K562 (cell line): ENCODE results near the gene KIF12. TPM values are rescaled to one million over a fixed set of nuclear protein-coding genes. Genes with fewer than 3 reads are reported as not detected.

Source experiments
- ATAC-seq: fragments of 200-7000 bp; cut with Tn5 transposase; 3 replicates; pipeline ENCODE4 v1.9.1; 2020; ENCODE audit warnings: moderate library complexity
- BruUV-seq: library from RNA; stranded (reverse); fragments of 400-500 nt; replicated peaks from 2 replicates; lab custom pipeline; 2021; lab: Mats Ljungman, UMichigan
- CTCF ChIA-PET: fragments of 300-600 bp; formaldehyde crosslinking; extraction: SDS; loops from one replicate; lab custom pipeline; 2021; ENCODE audit warnings: low intra/inter-chr PET ratio; lab: Yijun Ruan, JAX
- POLR2A ChIA-PET: fragments of 300-600, 350-650 bp; sonication (Branson Sonifier 250); formaldehyde crosslinking; extraction: SDS; loops from one replicate; lab custom pipeline; 2021; ENCODE audit warnings: antibody characterized with exemption, inconsistent platforms; lab: Yijun Ruan, JAX
- DNase-seq, 4 experiments: peaks; one replicate each; pipeline versions ENCODE4 v3.0.0 to v3.0.0-alpha.2; 2011 to 2018; ENCODE audit warnings: low spot score in 3 of 4, mixed read lengths in 3 of 4; ENCODE audit errors: extremely low read depth in 1 of 4
- FAIRE-seq: peaks from 2 replicates; lab custom pipeline; 2011; peaks lifted over from hg19 to GRCh38; lab: Jason Lieb, UNC
- H2AFZ ChIP-seq: 2 replicates; pipeline ENCODE4 v1.6.0; 2011; ENCODE audit warnings: low read depth, low read length, control low read depth, inconsistent platforms
- H3K27ac ChIP-seq: fragments of 200-600 bp; 3 replicates; pipeline ENCODE4 v1.8.0; 2011; ENCODE audit warnings: low read depth, mild to moderate bottlenecking, control low read depth, inconsistent platforms, low read length, moderate library complexity, mixed read lengths; ENCODE audit errors: extremely low read depth
- H3K27me3 ChIP-seq, 2 experiments: fragments of 300-600 bp in 1 of 2; 2 replicates in 1 of 2; 3 replicates in 1 of 2; pipeline versions ENCODE4 v1.6.0 to v1.8.0; 2011; ENCODE audit warnings: inconsistent platforms in 2 of 2, low read length in 2 of 2, mild to moderate bottlenecking in 1 of 2, mixed read lengths in 1 of 2, moderate library complexity in 1 of 2; ENCODE audit not compliant: control insufficient read depth in 2 of 2, insufficient read depth in 2 of 2
- H3K36me3 ChIP-seq: fragments of 300-600 bp; 3 replicates; pipeline ENCODE4 v1.8.0; 2011; ENCODE audit warnings: mild to moderate bottlenecking, low read length, inconsistent platforms; ENCODE audit not compliant: control insufficient read depth, insufficient read depth
- H3K4me1 ChIP-seq, 2 experiments: fragments of 200-600 bp in 1 of 2; replicated peaks in 1 of 2; 2 replicates in 1 of 2; 3 replicates in 1 of 2; pipeline versions ENCODE4 v1.5.1 to v1.8.0; 2011; ENCODE audit warnings: inconsistent platforms in 2 of 2, low read length in 2 of 2, mild to moderate bottlenecking in 1 of 2, mixed read lengths in 1 of 2, moderate library complexity in 1 of 2; ENCODE audit not compliant: control insufficient read depth in 2 of 2, insufficient read depth in 2 of 2
- H3K4me2 ChIP-seq: 2 replicates; pipeline ENCODE4 v1.6.1; 2011; ENCODE audit warnings: low read length, control low read depth, inconsistent platforms, mixed read lengths; ENCODE audit not compliant: insufficient read depth
- H3K4me3 ChIP-seq: fragments of 200-600 bp; sonication (generic), shearing (Covaris generic); 2 replicates; pipeline ENCODE4 v1.5.1; 2016; ENCODE audit warnings: control low read depth, inconsistent platforms
- H3K79me2 ChIP-seq: fragments of 200-600 bp; 3 replicates; pipeline ENCODE4 v1.8.0; 2011; ENCODE audit warnings: low read length, inconsistent platforms; ENCODE audit not compliant: control insufficient read depth, insufficient read depth
- H3K9ac ChIP-seq, 2 experiments: 2 replicates each; pipeline versions ENCODE4 v1.6.0 to v1.6.1; 2011; ENCODE audit warnings: low read depth in 2 of 2, low read length in 2 of 2, control low read depth in 1 of 2, inconsistent platforms in 1 of 2, mild to moderate bottlenecking in 1 of 2, mixed read lengths in 1 of 2; ENCODE audit not compliant: insufficient read depth in 1 of 2
- H3K9me1 ChIP-seq: one replicate; pipeline ENCODE4 v1.6.0; 2011; ENCODE audit warnings: inconsistent platforms, mild to moderate bottlenecking, low read length, moderate library complexity; ENCODE audit not compliant: control insufficient read depth, insufficient read depth
- H3K9me3 ChIP-seq: replicated peaks from 2 replicates; pipeline ENCODE4 v1.5.1; 2011; ENCODE audit warnings: low read depth, low read length, inconsistent platforms; ENCODE audit not compliant: control insufficient read depth, insufficient read depth
- H4K20me1 ChIP-seq: replicated peaks from 2 replicates; pipeline ENCODE4 v1.6.1; 2011; ENCODE audit warnings: low read length, inconsistent platforms, mixed read lengths; ENCODE audit not compliant: control insufficient read depth, insufficient read depth
- ASH1L ChIP-seq: fragments of 450-650 bp; IDR thresholded peaks from 2 replicates; pipeline ENCODE4 v1.6.1; 2018; ENCODE audit warnings: borderline replicate concordance, mild to moderate bottlenecking, low read depth; ENCODE audit not compliant: partially characterized antibody
- EP300 ChIP-seq: IDR thresholded peaks from 2 replicates; pipeline ENCODE4 v1.6.1; 2012; ENCODE audit warnings: low read length, improper control_type of control experiment
- L3MBTL2 ChIP-seq: fragments of 450-650 bp; IDR thresholded peaks from 2 replicates; pipeline ENCODE4 v1.6.1; 2016; ENCODE audit warnings: mild to moderate bottlenecking, moderate library complexity
- STAG1 ChIP-seq: sonication (generic); formaldehyde crosslinking; IDR thresholded peaks from 2 replicates; pipeline ENCODE4 v1.5.0; 2020; ENCODE audit warnings: missing genetic modification reagents, borderline replicate concordance
- ZFP1 ChIP-seq: fragments of 450-650 bp; formaldehyde crosslinking; IDR thresholded peaks from 2 replicates; pipeline ENCODE4 v1.4.0; 2020; ENCODE audit warnings: mild to moderate bottlenecking, mixed read lengths
- ZKSCAN1 ChIP-seq: fragments of 150-350 bp; IDR thresholded peaks from 2 replicates; pipeline ENCODE4 v1.6.1; 2016; ENCODE audit warnings: low read depth, low read length
- ZNF354B ChIP-seq: fragments of 250-450 bp; sonication (Bioruptor Pico); IDR thresholded peaks from 2 replicates; pipeline ENCODE4 v1.4.0; 2020
- ZNF764 ChIP-seq: fragments of 250-450 bp; sonication (Bioruptor Pico); IDR thresholded peaks from 2 replicates; pipeline ENCODE4 v1.4.0; 2020; ENCODE audit warnings: low read depth, mild to moderate bottlenecking, moderate library complexity
- WGBS: fragments of 100-300 bp; shearing (Covaris generic); methylation state at CpG from one replicate; pipeline ENCODE4 v1.1.6; 2016; ENCODE audit warnings: low coverage, mixed read lengths; ENCODE audit not compliant: insufficient coverage; ENCODE audit errors: missing lambda C conversion rate; 5-methylcytosine and 5-hydroxymethylcytosine counted together
- in situ Hi-C: fragments of 300-500 bp; cut with MboI; formaldehyde crosslinking; loops from 4 replicates; pipeline ENCODE4 v1.15.0; 2018; ENCODE audit warnings: inconsistent platforms, mixed read lengths
- intact Hi-C: fragments of 100-400 bp; cut with micrococcal nuclease; formaldehyde crosslinking; loops from 2 replicates; pipeline ENCODE4 v1.14.2; 2022
- polyA plus RNA-seq, 8 experiments: library from polyadenylated mRNA; depleted of rRNA in 4 of 8; stranded (reverse) in 5 of 8; unstranded in 3 of 8; fragments of >200 nt; fragmentation: Nextera tagmentation in 2 of 8; fragmentation: Illumina TruSeq in 1 of 8; extraction: Ambion mirVana in 2 of 8; extraction: Trizol in 1 of 8; gene quantifications; 2 replicates each; pipeline versions ENCODE4 v1.2.1 to v1.2.3, GENCODE V29; 2011 to 2014; ENCODE audit warnings: inconsistent platforms in 1 of 8, missing spikeins in 1 of 8
- total RNA-seq, 7 experiments: library from RNA; depleted of rRNA in 6 of 7; stranded (reverse); fragments of >200 nt in 6 of 7; fragmentation: Illumina TruSeq in 2 of 7; extraction: Trizol in 2 of 7; gene quantifications; 2 replicates each; pipeline versions ENCODE4 v1.2.1 to v1.2.3, GENCODE V29; 2011 to 2021; ENCODE audit warnings: low replicate concordance in 1 of 7
- TF ChIP-seq, protein P1 (sequence below), 2 experiments: IDR thresholded peaks; 2 replicates each; pipeline ENCODE4 v1.6.1; 2011; ENCODE audit warnings: borderline replicate concordance in 1 of 2, control low read depth in 1 of 2, low read depth in 1 of 2, low read length in 1 of 2, mild to moderate bottlenecking in 1 of 2, mixed read lengths in 1 of 2, moderate library complexity in 1 of 2; ENCODE audit not compliant: insufficient read depth in 1 of 2, insufficient read length in 1 of 2, poor library complexity in 1 of 2, severe bottlenecking in 1 of 2; ENCODE audit errors: extremely low read depth in 1 of 2
- TF ChIP-seq, protein P2 (sequence below): fragments of 450-650 bp; formaldehyde crosslinking; conservative IDR thresholded peaks from 2 replicates; pipeline ENCODE4 v1.4.0; 2022; ENCODE audit warnings: mild to moderate bottlenecking, missing genetic modification characterization
- TF ChIP-seq, protein P3 (sequence below): IDR thresholded peaks from 2 replicates; pipeline ENCODE4 v1.6.1; 2011; ENCODE audit warnings: borderline replicate concordance, low read depth, mild to moderate bottlenecking, moderate library complexity, low read length; ENCODE audit not compliant: insufficient read depth, poor library complexity, severe bottlenecking

KIF12 gene
- total and polyA plus RNA-seq, 9 of the 15 experiments (the other 6 are each of a cell fraction or from before 2014, with no cell fraction given), result not detected

DNA sequence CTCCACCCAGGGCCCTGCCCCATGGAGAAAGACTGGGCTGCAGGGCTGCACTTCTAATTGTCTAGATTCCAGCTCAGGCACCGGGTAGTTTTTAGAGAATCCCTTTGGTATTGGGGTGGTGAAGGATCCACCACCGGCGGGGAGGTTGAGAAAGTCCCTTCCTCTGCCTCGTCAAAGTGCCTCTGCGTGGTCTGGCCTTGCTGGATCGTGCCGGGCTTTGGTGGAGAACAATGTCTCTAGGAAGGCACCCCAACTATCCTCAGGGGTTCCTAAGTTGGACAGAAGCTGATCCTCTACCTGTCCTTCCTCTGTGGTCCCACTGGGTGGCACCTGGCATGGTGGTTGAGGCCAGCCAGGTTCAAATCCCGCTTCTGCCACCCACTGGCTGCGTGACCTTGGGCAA lies 13.7 kb downstream of the KIF12 start (continued):
- TF ChIP-seq ASH1L (no peak), ZNF764 (no peak)
- TF ChIP-seq, protein P1, sequence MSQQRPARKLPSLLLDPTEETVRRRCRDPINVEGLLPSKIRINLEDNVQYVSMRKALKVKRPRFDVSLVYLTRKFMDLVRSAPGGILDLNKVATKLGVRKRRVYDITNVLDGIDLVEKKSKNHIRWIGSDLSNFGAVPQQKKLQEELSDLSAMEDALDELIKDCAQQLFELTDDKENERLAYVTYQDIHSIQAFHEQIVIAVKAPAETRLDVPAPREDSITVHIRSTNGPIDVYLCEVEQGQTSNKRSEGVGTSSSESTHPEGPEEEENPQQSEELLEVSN (IDR thresholded peaks at IDR 0.05; ENCODE audit: borderline replicate concordance in 1 of 2, extremely low read depth in 1 of 2, insufficient read depth in 1 of 2, insufficient read length in 1 of 2, low read depth in 1 of 2, low read length in 1 of 2, poor library complexity in 1 of 2, severe bottlenecking in 1 of 2), result no peak
- TF ChIP-seq, all 486 proteins: peak for 0

DNA sequence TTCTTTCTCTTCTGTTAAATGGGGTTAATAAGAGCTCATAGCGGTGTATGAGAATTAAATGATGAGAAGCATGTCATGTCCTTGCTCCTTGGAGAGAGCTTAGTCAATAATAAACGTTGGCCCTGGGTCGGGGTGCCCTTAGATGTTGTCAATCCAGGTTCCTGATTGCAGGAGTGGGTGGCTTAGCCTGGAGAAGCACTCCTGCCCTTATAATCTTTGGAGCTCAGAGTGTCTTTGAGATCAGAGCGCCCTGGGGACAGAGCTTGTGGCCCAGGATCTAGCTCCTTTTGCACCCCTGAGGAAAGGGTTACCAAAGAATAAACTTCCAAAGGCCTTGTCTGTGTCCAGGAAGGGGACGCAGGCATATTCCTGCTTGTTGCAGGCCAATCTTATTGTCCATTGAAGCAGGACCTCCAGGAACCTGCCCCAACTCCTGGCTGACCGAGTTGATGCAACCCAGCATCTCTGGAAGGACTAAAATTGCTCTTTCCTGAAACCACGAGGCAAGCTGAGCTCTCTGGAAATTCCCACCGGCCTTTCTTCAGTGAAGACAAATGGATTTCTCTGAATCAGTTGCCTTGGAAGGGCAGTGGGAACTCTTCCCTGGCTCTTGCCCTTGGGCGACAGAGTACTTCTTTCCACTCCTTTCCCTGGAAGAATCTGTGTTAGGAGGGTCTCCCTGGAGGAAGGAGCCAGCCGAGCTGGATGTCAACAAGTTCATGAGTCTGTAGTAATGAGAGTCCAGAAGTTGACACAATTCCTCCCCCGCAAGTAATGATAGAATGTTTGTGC lies 14.6 kb downstream of the KIF12 start:
- Histone ChIP-seq H4K20me1 (no peaks in the 10 kb centered on the region), H3K36me3 (no peaks in the 10 kb centered on the region), H3K4me1 (no peaks in the 10 kb centered on the region), H3K4me2 (no peak overlapping the region), H3K4me3 (no peak overlapping the region), H3K9ac (no peak overlapping the region), H3K27me3 (peaks cover 4 to 45% of the 10 kb centered on the region in 2 experiments; a peak in 3 of 5 replicates), H2AFZ (no peak overlapping the region), H3K9me3 (no peaks in the 10 kb centered on the region), H3K79me2 (no peaks in the 10 kb centered on the region), H3K27ac (no peak overlapping the region), H3K9me1 (no peaks in the 10 kb centered on the region)
- BruUV-seq, result no TSS peak
- ATAC-seq (no peak), FAIRE-seq (no peak), DNase-seq (no peak)
- intact Hi-C loops, result no loop called here
- CTCF ChIA-PET, result no interaction called here
- under 1% methylated on average over 11 of the region's 11 CpGs for WGBS
- POLR2A ChIA-PET, result no interaction called here
- TF ChIP-seq L3MBTL2 (no peak), ZNF354B (CRISPR knock-in tag) (no peak), ZKSCAN1 (no peak), ZFP1 (CRISPR knock-in tag) (no peak), STAG1 (CRISPR knock-in tag) (no peak), EP300 (no peak)
- TF ChIP-seq, protein P2, sequence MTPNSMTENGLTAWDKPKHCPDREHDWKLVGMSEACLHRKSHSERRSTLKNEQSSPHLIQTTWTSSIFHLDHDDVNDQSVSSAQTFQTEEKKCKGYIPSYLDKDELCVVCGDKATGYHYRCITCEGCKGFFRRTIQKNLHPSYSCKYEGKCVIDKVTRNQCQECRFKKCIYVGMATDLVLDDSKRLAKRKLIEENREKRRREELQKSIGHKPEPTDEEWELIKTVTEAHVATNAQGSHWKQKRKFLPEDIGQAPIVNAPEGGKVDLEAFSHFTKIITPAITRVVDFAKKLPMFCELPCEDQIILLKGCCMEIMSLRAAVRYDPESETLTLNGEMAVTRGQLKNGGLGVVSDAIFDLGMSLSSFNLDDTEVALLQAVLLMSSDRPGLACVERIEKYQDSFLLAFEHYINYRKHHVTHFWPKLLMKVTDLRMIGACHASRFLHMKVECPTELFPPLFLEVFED (CRISPR knock-in tag), result no peak
- TF ChIP-seq, protein P3, sequence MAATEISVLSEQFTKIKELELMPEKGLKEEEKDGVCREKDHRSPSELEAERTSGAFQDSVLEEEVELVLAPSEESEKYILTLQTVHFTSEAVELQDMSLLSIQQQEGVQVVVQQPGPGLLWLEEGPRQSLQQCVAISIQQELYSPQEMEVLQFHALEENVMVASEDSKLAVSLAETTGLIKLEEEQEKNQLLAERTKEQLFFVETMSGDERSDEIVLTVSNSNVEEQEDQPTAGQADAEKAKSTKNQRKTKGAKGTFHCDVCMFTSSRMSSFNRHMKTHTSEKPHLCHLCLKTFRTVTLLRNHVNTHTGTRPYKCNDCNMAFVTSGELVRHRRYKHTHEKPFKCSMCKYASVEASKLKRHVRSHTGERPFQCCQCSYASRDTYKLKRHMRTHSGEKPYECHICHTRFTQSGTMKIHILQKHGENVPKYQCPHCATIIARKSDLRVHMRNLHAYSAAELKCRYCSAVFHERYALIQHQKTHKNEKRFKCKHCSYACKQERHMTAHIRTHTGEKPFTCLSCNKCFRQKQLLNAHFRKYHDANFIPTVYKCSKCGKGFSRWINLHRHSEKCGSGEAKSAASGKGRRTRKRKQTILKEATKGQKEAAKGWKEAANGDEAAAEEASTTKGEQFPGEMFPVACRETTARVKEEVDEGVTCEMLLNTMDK, result no peak
- in situ Hi-C loops, result loop anchor here (10.0 kb wide), 1 partner anchor 200 kb away; no protein-coding TSS in a partner anchor
